Activated CD8-positive, alpha-beta memory T cell treated with anti-CD3 and anti-CD28 coated beads, Interleukin-2, amount 50 U/mL, for 24 hours (primary cell): ENCODE data around the gene STX8.
"Not testable (repeated sequence)": the region's sequence is repeated elsewhere in the genome, so short reads cannot be mapped to it uniquely, and the experiment has no call there.

Experiments
- DNase-seq: peaks from one replicate; pipeline ENCODE4 v3.0.0-alpha.2; 2020; ENCODE audit errors: extremely low read depth

STX8 gene

GRCh38 chr17:9339958-9340357 is 235.7 kb downstream of the STX8 start:
- DNase-seq: no peak

- not testable (repeated sequence) for DNase-seq
These were observed 236.1 kb downstream of the STX8 start for GRCh38 chr17:9339482-9339881.

- DNase-seq: no peak
These were observed 238.8 kb downstream of the STX8 start for GRCh38 chr17:9336817-9337216.

GRCh38 chr17:9334536-9335446 is 240.8 kb downstream of the STX8 start:
- no peak for DNase-seq

GRCh38 chr17:9332132-9332494 is 243.5 kb downstream of the STX8 start:
- DNase-seq: no peak

GRCh38 chr17:9331279-9332131 is 244.1 kb downstream of the STX8 start:
- DNase-seq: no peak

- DNase-seq: no peak
These were observed 244.9 kb downstream of the STX8 start for GRCh38 chr17:9330611-9331271.

- DNase-seq: no peak
These were observed 245.5 kb downstream of the STX8 start for GRCh38 chr17:9330141-9330540.

- no peak for DNase-seq
These were observed 246.2 kb downstream of the STX8 start for GRCh38 chr17:9329251-9329921.

- no peak for DNase-seq
These were observed 250.8 kb downstream of the STX8 start for GRCh38 chr17:9324864-9325263.

- no peak for DNase-seq
These were observed 253.3 kb downstream of the STX8 start for GRCh38 chr17:9322326-9322725.

GRCh38 chr17:9321890-9322289 is 253.7 kb downstream of the STX8 start:
- DNase-seq: no peak

GRCh38 chr17:9315360-9315759 is 260.3 kb downstream of the STX8 start:
- DNase-seq: no peak

- DNase-seq: no peak
These were observed 262.3 kb downstream of the STX8 start for GRCh38 chr17:9313346-9313745.

- no peak for DNase-seq
These were observed 266.4 kb downstream of the STX8 start for GRCh38 chr17:9309216-9309615.

- no peak for DNase-seq
These were observed 267.6 kb downstream of the STX8 start for GRCh38 chr17:9308069-9308468.

- DNase-seq: no peak
These were observed 268.2 kb downstream of the STX8 start for GRCh38 chr17:9307313-9307998.

GRCh38 chr17:9306086-9306485 is 269.5 kb downstream of the STX8 start:
- DNase-seq: no peak

- no peak for DNase-seq
These were observed 275.9 kb downstream of the STX8 start for GRCh38 chr17:9299695-9300094.

GRCh38 chr17:9298776-9299295 is 276.8 kb downstream of the STX8 start:
- DNase-seq: no peak

GRCh38 chr17:9298135-9298534 is 277.5 kb downstream of the STX8 start:
- DNase-seq: no peak
